SK-MEL-5 (cell line): Measurements from ENCODE around the gene ACAD8. TPM values are rescaled to one million over a fixed set of nuclear protein-coding genes. Genes with fewer than 3 reads are reported as not detected.

Experiments
- DNase-seq: peaks from one replicate; pipeline ENCODE4 v3.0.0-alpha.2; 2016; ENCODE audit warnings: low read depth, low spot score
- in situ Hi-C: cut with HindIII; loops from 2 replicates; pipeline ENCODE4 v1.10.0; 2016; ENCODE audit warnings: low sequenced_read_pairs, high pct_unique_total_duplicates, low pct_unique_long_range_greater_than_20kb
- total RNA-seq: library from RNA; depleted of rRNA; stranded (reverse); fragments of >200 nt; shearing (Covaris generic); gene quantifications from 2 replicates; pipeline ENCODE4 v1.2.3, GENCODE V29; 2014; rRNA removed

The ACAD8 gene
- total RNA-seq, 1 experiment from 2014 or later: 14.5 TPM

GRCh38 chr11:134313379-134313778, 60.0 kb downstream of the ACAD8 start:
- DNase-seq: no peak
- in situ Hi-C loops: no loop called here

- in situ Hi-C loops: no loop called here
- DNase-seq: no peak
Observed at GRCh38 chr11:134313821-134314607, 60.6 kb downstream of the ACAD8 start.

Other genes starting within 250 kb of the ACAD8 start
- gene JAM3, start 184.5 kb upstream of the ACAD8 start, total RNA-seq: 70.7 and 72.2 TPM in 2 replicates
- gene NCAPD3, start 29.6 kb upstream of the ACAD8 start, total RNA-seq: 13.4 and 15.3 TPM in 2 replicates
- 22.3 and 23.0 TPM in 2 replicates for gene VPS26B, start 28.9 kb upstream of the ACAD8 start, total RNA-seq
- 19.7 and 25.3 TPM in 2 replicates for gene THYN1, start 216 bp upstream of the ACAD8 start, total RNA-seq
- 0.40 and 0.69 TPM in 2 replicates for gene GLB1L3, start 22.8 kb downstream of the ACAD8 start, total RNA-seq
- gene GLB1L2, start 78.4 kb downstream of the ACAD8 start, total RNA-seq: 0.48 and 1.1 TPM in 2 replicates
- 3.7 and 4.8 TPM in 2 replicates for gene B3GAT1, start 158.7 kb downstream of the ACAD8 start, total RNA-seq